DMS 273 (cell line): ENCODE results near the gene MAB21L4.
"Not testable (repeated sequence)": the region's sequence is repeated elsewhere in the genome, so short reads cannot be mapped to it uniquely, and the experiment has no call there.

Experiments
- DNase-seq: peaks from one replicate; lab custom pipeline; 2025; ENCODE audit not compliant: unreplicated experiment; lab: John Stamatoyannopoulos, UW

The MAB21L4 gene

GRCh38 chr2:240846309-240846708 is 49.6 kb downstream of the MAB21L4 start:
- DNase-seq: not testable (repeated sequence)

GRCh38 chr2:240840435-240841060 is 55.4 kb downstream of the MAB21L4 start:
- peak; percentile 74 for DNase-seq

DNA sequence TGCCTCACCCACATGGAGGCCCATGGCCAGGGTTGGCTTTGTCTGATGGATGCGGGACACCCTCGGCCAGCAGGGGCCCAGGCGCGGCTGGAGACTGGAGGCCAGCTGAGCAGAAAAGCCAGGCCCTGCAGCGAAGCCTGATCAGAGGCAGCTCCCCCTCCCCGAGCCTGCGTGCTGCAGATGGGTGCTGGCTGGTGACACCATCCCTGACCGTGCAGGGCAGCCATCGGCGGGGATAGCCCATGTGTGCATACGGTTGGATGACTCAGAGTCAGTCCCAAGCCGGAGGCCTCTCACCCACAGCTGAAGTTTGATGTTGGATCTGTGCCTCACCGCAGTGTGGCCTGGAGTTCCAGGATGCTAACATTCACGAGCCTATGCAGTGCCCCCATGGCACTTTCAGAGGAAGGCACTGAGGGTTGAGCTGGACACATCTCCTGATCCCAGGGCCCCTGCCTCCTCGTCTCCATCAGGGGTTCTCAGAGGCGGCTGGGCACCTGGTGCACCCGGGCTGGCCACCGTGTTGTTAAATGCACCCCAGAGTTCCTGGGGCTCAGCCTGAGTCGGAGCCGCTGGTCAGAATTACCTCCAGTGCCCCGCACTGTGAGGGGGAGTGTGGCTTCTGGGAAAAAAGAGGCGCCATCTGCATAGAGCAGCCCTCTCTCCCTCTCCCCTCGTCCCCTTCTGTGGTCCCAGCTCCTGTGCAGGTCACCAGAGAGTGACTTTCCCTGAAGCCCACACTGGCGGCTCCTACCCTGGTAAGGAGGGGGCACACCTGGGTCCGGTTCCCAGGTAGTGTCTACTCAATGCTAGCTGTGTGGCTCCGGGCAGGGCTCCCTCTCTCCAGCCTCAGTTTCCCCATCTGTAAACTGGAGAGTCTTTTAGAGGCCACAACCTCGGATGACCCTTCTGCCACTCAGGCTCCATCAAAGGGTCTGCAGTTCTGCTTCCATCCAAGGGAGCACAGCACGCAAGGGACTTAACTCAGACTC is 56.5 kb downstream of the MAB21L4 start:
- no peak for DNase-seq

DNA sequence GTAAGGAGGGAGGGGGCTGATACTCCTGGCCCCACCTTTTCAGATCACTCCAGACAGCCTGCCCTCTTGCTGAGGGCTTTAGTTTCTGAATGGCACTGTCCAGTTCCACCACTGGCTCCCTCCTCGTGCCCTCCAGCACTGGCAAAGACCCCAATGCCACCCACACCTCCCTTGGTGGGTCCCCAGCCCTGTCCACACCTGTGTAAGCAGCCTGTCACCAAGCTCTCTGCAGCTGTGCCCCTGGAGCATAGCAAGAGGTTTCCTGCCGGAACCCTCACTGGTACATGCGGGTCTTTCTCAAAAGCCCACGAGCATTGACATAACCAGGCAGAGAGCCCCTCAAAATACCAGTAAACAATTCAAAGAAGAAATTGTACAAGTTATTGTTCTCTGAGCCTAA is 58.3 kb downstream of the MAB21L4 start:
- no peak for DNase-seq

DNA sequence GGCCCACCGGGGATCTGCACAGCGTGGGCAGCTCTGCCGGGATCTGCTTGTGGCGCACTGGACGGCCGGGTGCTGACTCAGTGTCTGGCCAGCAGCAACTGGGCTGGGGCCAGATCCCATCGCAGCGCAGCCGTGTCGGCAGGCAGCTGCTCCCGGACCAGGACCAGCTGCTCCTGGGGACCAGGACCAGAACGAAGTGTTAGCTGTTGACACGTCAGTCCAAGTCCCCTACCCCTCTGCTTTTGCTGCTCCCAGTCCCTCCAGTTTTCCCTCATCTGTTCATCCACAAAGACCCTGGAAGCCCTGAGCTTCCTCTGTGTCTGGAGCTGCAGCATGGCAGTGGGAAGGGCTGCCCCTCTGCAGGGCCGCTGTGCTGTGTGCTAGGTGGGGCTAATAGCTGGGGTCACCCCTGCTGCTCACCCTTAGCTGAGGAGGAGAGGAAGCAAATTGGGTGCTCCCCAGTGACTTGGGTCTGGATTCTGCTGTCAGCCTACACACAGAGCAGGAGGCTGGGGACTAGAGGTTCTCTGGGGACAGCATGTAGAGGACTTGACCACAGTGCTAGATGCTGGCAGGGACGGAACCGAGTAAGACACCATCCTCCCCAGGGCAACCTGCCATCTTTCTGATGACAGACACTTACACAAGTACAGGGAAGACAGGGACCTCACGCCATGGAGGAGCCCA is 59.0 kb downstream of the MAB21L4 start:
- DNase-seq: peak; percentile 28
